Measurements from ENCODE around the gene KIF4A.

GRCh38 chrX:70338290-70338689 lies 48.4 kb downstream of the KIF4A start:
- TF ChIP-seq CTCF (IDR thresholded peaks at IDR 0.05) (no peak), POLR2A (IDR thresholded peaks at IDR 0.05) (no peak)

Data from uterus (tissue), 2 donors.